ENCODE data around the gene TMEM9. TPM values are rescaled to one million over a fixed set of nuclear protein-coding genes. Genes with fewer than 3 reads are reported as not detected.

Gene TMEM9
- total and polyA plus RNA-seq, 10 of the 15 experiments (the other 5 are each of a cell fraction or from before 2014, with no cell fraction given), result 7.2 to 46.1 (median 17.3) TPM

DNA sequence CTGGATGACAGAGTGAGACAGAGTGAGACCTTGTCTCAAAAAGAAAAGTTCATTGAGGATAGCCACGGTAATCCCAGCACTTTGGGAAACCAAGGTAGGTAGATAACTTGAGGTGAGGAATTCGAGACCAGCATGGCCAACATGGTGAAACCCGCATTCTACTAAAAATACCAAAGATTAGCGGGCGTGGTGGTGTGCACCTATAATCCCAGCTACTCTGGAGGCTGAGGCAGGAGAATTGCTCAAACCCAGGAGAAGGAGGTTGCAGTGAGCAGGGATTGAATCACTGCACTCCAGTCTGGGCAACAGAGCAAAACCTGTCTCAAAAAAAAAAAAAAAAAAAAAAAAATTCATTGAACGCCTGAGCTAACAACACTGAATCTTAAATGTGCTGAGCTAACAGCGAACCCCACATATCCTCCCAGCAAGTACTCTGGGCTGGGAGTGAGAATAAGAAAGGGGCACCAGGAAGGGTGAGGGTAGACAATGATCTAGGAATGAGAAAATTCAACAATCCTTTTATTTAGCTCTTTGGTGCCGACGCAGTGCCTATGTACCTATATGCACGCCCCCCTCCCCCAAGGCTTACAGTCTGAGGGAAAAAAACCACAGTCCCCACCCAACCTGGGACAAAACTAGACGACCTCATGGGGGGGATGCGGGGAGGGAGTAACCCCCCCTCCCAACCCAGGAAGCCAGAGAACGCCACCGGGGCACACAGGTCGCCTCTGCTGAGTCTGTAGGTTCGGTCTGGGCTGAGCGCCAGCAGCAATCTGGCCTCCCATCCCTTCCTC is 40.6 kb downstream of the TMEM9 start:
- FAIRE-seq (no peak), DNase-seq (ENCODE audit: low read depth, low spot score) (no peak), ATAC-seq (no peak)
- Histone ChIP-seq H3K4me1 (ENCODE audit: control insufficient read depth, insufficient read depth, low read length) (no peaks in the 10 kb centered on the region), H3K4me3 (peak overlapping the region; percentile 47), H3K36me3 (ENCODE audit: control insufficient read depth in 2 of 2, insufficient read depth in 2 of 2, low read length in 1 of 2) (no peaks in the 10 kb centered on the region), H3K4me2 (ENCODE audit: control insufficient read depth, insufficient read depth) (peak overlapping the region; percentile 78; the same call in 1 of the 2 replicates), H3K27ac (ENCODE audit: control insufficient read depth, insufficient read depth) (no peak overlapping the region), H3K9me3 (replicated peaks; ENCODE audit: control insufficient read depth, insufficient read depth, low read length) (no peaks in the 10 kb centered on the region), H4K20me1 (ENCODE audit: control insufficient read depth, insufficient read depth) (no peaks in the 10 kb centered on the region), H2AFZ (ENCODE audit: control insufficient read depth, low read depth, low read length) (no peak overlapping the region), H3K27me3 (replicated peaks in 1 of 2; ENCODE audit: control insufficient read depth in 2 of 2, insufficient read depth in 2 of 2, low read length in 1 of 2) (peaks cover 0 to 8% of the 10 kb centered on the region in 2 experiments; a peak in 2 of 4 replicates), H3K9ac (ENCODE audit: control insufficient read depth, insufficient read depth, low read length) (no peak overlapping the region), H3K79me2 (ENCODE audit: control insufficient read depth, insufficient read depth, low read length) (no peaks in the 10 kb centered on the region)
- SMC1A ChIA-PET (ENCODE audit: uncharacterized antibody, unreplicated experiment), result interaction anchor here (0.6 to 2.1 kb wide), 7 partner anchors 28 to 701 kb away, joined by 3 to 13 read pairs (median 3); no protein-coding TSS in a partner anchor
- POLR2A ChIA-PET, result no interaction called here
- RAD21 ChIA-PET (ENCODE audit: unreplicated experiment), result interaction anchor here (0.7 to 3.0 kb wide), 7 partner anchors 13 to 495 kb away, joined by 3 to 21 read pairs (median 3); partner anchors contain the start of gene ASCL5
- WGBS (ENCODE audit: insufficient coverage, insufficient replicate concordance, low lambda C conversion rate, missing lambda C conversion rate), result 23% methylated on average over 16 of the region's 17 CpGs
- in situ Hi-C loops (cut with MboI) (no loop called here), intact Hi-C loops (cut with micrococcal nuclease; ENCODE audit: unreplicated experiment) (loop anchor here (1.0 to 10.0 kb wide), 4 partner anchors 27 to 559 kb away; no protein-coding TSS in a partner anchor)
- no peak for TF ChIP-seq DPF2 (IDR thresholded peaks at IDR 0.05)
- TF ChIP-seq, protein P1, sequence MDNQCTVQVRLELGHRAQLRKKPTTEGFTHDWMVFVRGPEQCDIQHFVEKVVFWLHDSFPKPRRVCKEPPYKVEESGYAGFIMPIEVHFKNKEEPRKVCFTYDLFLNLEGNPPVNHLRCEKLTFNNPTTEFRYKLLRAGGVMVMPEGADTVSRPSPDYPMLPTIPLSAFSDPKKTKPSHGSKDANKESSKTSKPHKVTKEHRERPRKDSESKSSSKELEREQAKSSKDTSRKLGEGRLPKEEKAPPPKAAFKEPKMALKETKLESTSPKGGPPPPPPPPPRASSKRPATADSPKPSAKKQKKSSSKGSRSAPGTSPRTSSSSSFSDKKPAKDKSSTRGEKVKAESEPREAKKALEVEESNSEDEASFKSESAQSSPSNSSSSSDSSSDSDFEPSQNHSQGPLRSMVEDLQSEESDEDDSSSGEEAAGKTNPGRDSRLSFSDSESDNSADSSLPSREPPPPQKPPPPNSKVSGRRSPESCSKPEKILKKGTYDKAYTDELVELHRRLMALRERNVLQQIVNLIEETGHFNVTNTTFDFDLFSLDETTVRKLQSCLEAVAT (IDR thresholded peaks at IDR 0.05), result 0 out of 2 replicates have a peak, but pooled peaks have one; percentile 34
- no TSS peak for BruUV-seq (replicated peaks)
- CTCF ChIA-PET, result interaction anchor here (0.6 to 5.4 kb wide), 10 partner anchors 12 to 556 kb away, joined by 3 to 47 read pairs (median 3); no protein-coding TSS in a partner anchor

- TF ChIP-seq PAX8 (IDR thresholded peaks at IDR 0.05), result no peak
- TF ChIP-seq POU2F2 (IDR thresholded peaks at IDR 0.05; ENCODE audit: borderline replicate concordance, low read depth, low read length), result no peak
- TF ChIP-seq ZNF207 (IDR thresholded peaks at IDR 0.05; ENCODE audit: borderline replicate concordance), result no peak
- TF ChIP-seq, protein P2, sequence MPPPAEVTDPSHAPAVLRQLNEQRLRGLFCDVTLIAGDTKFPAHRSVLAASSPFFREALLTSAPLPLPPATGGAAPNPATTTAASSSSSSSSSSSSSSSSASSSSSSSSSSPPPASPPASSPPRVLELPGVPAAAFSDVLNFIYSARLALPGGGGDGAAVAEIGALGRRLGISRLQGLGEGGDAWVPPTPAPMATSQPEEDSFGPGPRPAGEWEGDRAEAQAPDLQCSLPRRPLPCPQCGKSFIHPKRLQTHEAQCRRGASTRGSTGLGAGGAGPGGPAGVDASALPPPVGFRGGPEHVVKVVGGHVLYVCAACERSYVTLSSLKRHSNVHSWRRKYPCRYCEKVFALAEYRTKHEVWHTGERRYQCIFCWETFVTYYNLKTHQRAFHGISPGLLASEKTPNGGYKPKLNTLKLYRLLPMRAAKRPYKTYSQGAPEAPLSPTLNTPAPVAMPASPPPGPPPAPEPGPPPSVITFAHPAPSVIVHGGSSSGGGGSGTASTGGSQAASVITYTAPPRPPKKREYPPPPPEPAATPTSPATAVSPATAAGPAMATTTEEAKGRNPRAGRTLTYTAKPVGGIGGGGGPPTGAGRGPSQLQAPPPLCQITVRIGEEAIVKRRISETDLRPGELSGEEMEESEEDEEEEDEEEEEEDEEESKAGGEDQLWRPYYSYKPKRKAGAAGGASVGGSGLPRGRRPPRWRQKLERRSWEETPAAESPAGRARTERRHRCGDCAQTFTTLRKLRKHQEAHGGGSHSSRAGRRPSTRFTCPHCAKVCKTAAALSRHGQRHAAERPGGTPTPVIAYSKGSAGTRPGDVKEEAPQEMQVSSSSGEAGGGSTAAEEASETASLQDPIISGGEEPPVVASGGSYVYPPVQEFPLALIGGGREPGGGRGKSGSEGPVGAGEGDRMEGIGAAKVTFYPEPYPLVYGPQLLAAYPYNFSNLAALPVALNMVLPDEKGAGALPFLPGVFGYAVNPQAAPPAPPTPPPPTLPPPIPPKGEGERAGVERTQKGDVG (CRISPR knock-in tag; IDR thresholded peaks at IDR 0.05), result no peak
- TF ChIP-seq SPI1 (IDR thresholded peaks at IDR 0.05; ENCODE audit: borderline replicate concordance, insufficient read depth, low read depth, low read length), result no peak
- no peak for TF ChIP-seq SMARCA5 (IDR thresholded peaks at IDR 0.05)
- FAIRE-seq (no peak), DNase-seq (ENCODE audit: low read depth, low spot score) (no peak), ATAC-seq (no peak)
- ChIA-PET SMC1A (ENCODE audit: uncharacterized antibody, unreplicated experiment) (interaction anchor here (0.9 to 1.1 kb wide), 2 partner anchors 28 to 133 kb away, joined by 3 to 4 read pairs; no protein-coding TSS in a partner anchor), CTCF (interaction anchor here (1.3 to 5.4 kb wide), 2 partner anchors 37 to 141 kb away, joined by 3 to 47 read pairs; no protein-coding TSS in a partner anchor), POLR2A (no interaction called here), RAD21 (ENCODE audit: unreplicated experiment) (interaction anchor here (0.5 to 3.0 kb wide), 5 partner anchors 14 to 553 kb away, joined by 3 to 21 read pairs (median 3); partner anchors contain the start of gene ASCL5)
- H2AFZ ChIP-seq (ENCODE audit: control insufficient read depth, low read depth, low read length), result no peak overlapping the region
- H3K4me3 ChIP-seq, result no peak overlapping the region
- peaks cover 0 to 8% of the 10 kb centered on the region in 2 experiments; a peak in 2 of 4 replicates for H3K27me3 ChIP-seq (replicated peaks in 1 of 2; ENCODE audit: control insufficient read depth in 2 of 2, insufficient read depth in 2 of 2, low read length in 1 of 2)
- no peak overlapping the region for H3K4me2 ChIP-seq (ENCODE audit: control insufficient read depth, insufficient read depth)
- no peak overlapping the region for H3K9ac ChIP-seq (ENCODE audit: control insufficient read depth, insufficient read depth, low read length)
- H4K20me1 ChIP-seq (ENCODE audit: control insufficient read depth, insufficient read depth), result no peaks in the 10 kb centered on the region
- H3K9me3 ChIP-seq (replicated peaks; ENCODE audit: control insufficient read depth, insufficient read depth, low read length), result no peaks in the 10 kb centered on the region
- H3K36me3 ChIP-seq (ENCODE audit: control insufficient read depth in 2 of 2, insufficient read depth in 2 of 2, low read length in 1 of 2), result no peaks in the 10 kb centered on the region
- 29% methylated on average over 3 of the region's 3 CpGs for WGBS (ENCODE audit: insufficient coverage, insufficient replicate concordance, low lambda C conversion rate, missing lambda C conversion rate)
- H3K79me2 ChIP-seq (ENCODE audit: control insufficient read depth, insufficient read depth, low read length), result no peaks in the 10 kb centered on the region
- H3K27ac ChIP-seq (ENCODE audit: control insufficient read depth, insufficient read depth), result no peak overlapping the region
- BruUV-seq (replicated peaks), result no TSS peak
- no peaks in the 10 kb centered on the region for H3K4me1 ChIP-seq (ENCODE audit: control insufficient read depth, insufficient read depth, low read length)
- intact Hi-C loops (cut with micrococcal nuclease; ENCODE audit: unreplicated experiment) (loop anchor here (10.0 kb wide), 1 partner anchor 558 kb away; no protein-coding TSS in a partner anchor), in situ Hi-C loops (cut with MboI) (no loop called here)
Observed at GRCh38 chr1:201112926-201113325, 41.3 kb downstream of the TMEM9 start.

Measured in GM12878 (cell line).